HG03342 (cell line): ENCODE measurements around the gene HLA-DRB1.
"Not testable (repeated sequence)": the region's sequence is repeated elsewhere in the genome, so short reads cannot be mapped to it uniquely, and the experiment has no call there.

Source experiments
- ATAC-seq: cut with Tn5 transposase; IDR thresholded peaks from one replicate; pipeline ENCODE4 v1.9.1; 2021; ENCODE audit warnings: mild to moderate bottlenecking, moderate library complexity; ENCODE audit not compliant: unreplicated experiment

The HLA-DRB1 gene

GRCh38 chr6:32589596-32590449 is at the start of gene HLA-DRB1:
Gene HLA-DRB1, minus strand, starts transcription at chr6:32589848. Its CDS starts 106 bp downstream, at chr6:32589742.
- peak; percentile 91 for ATAC-seq

- no peak for ATAC-seq
These were observed 49.0 kb upstream of the HLA-DRB1 start for GRCh38 chr6:32638532-32639219.

DNA sequence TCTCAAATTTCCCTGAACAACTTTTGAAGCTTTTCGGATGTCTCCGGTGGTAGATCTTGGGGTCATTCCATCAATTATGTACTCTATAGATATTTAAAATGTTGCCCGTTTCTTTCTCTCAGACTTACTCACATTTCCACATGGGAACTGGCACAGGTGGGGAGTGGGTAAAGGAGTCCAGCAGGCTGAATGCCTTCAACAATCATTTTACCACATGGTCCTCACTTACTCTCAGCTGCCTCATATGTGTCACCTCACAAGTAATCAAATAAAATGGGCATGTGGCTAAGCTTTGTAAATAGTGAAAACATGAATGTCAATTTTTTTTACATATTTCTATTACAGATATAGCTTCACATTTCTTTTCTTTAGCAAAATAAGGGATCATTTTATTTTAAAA is 48.2 kb upstream of the HLA-DRB1 start:
- no peak for ATAC-seq

- ATAC-seq: peak; percentile 78
These were observed 47.7 kb upstream of the HLA-DRB1 start, which contains the start of gene HLA-DQA1 for GRCh38 chr6:32637219-32637880. Gene HLA-DQA1, plus strand, starts transcription at chr6:32637406. Its CDS starts 53 bp downstream, at chr6:32637459.

- ATAC-seq: no peak
These were observed 46.0 kb upstream of the HLA-DRB1 start for GRCh38 chr6:32635526-32636123.

GRCh38 chr6:32629793-32630192 is 40.1 kb upstream of the HLA-DRB1 start:
- not testable (repeated sequence) for ATAC-seq

- no peak for ATAC-seq
These were observed 38.2 kb upstream of the HLA-DRB1 start for GRCh38 chr6:32627831-32628230.

DNA sequence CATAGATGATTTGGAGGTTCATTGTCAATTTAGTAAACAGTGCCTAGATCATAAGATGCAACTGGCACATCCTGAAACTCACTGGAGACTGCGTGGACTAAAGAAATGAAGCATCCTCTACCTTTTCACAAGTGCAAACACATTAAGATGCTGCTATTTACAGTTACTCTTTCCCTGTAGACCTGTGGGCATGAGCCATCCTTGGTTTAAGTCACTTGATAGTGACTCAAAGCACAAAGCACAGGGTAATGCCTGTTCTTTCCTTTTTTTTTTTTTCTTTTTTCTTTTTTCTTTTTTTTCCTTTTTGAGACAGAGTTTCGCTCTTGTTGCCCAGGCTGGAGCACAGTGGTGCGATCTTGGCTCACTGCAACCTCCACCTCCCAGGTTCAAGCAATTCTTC is 37.6 kb upstream of the HLA-DRB1 start:
- no peak for ATAC-seq

GRCh38 chr6:32625137-32625536 is 35.5 kb upstream of the HLA-DRB1 start:
- ATAC-seq: no peak

DNA sequence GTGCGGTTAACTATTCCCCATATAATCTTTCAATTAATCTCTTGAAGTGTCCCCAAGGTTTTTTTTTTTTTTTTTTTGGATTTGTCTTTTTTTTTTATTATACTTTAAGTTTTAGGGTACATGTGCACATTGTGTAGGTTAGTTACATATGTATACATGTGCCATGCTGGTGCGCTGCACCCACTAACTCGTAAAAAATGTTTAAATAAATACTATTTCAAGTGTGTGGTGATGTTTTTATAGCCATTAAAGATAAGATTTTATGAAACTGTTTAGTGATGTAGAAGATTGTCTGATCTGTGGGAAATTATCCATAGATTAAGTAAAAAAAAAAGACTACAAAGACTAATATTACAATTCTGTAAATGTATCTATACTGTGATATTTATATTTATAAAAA is 34.9 kb upstream of the HLA-DRB1 start:
- no peak for ATAC-seq

DNA sequence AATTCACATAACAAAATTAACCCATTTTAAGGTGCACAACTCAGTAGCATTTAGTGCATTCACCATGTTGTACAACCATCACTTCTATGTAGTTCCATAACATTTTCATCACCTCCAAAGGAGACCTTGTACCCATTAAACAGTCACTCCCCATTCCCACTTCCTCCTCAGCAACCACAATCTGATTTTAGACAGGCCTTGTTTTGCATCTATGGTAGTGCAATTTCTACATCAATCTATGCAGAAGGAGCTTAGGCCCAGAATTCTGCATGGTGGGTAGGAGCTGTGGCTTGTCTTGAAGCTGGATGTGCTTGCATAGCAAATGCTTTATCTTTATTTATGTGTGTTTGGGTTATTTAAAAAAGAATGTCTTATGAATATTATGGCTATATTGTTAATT is 34.0 kb upstream of the HLA-DRB1 start:
- no peak for ATAC-seq

- peak; percentile 69 for ATAC-seq
These were observed 33.1 kb upstream of the HLA-DRB1 start for GRCh38 chr6:32622545-32623401.

DNA sequence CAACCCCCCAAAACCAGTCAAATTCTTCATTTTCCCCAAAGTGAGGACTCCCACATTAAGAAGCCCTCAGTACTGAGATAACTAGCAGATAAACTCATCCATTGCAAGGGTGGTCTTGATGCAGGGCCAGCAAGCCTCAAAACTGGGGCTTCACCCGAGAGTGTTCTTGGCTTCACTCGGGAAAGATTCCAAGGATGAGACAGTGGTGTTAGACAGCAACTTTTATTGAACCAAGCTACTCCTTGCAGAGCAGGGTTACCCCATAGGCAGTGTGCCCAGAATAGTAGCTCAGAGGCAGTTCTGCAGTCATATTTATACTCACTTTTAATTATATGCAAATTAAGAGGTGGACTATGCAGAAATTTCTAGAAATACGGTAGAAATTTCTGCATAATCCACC is 31.7 kb upstream of the HLA-DRB1 start:
- ATAC-seq: no peak

GRCh38 chr6:32617751-32618150 is 28.1 kb upstream of the HLA-DRB1 start:
- ATAC-seq: no peak

DNA sequence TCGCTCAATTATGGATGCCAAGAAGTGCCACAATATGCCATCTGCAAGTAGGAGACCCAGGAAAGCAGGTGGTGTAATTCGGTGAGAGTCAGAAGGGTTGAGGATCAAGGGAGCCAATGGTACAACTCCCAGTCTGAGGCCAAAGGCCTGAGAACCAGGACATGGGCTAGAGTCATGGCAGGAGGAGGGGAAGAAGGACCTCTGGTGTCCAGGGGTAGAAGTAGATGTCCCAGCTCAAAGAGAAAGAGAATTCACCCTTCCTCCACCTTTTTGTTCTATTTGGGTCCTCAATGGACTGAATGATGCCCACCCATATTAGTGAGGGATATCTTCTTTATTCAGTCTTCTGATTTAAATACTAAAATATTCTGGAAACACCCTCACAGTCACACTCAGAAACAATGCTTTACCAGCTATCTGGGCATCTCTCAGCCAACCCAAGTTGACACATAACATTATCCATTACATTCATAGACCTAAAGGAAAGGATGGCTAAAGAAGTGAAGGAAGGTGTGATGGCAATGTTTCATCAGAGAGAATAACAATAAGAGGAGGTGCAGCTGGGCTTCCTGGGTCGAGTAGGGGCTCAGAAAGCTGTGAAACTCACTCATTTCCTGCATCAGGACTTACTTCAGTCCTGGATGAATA is 26.4 kb upstream of the HLA-DRB1 start:
- ATAC-seq: no peak

DNA sequence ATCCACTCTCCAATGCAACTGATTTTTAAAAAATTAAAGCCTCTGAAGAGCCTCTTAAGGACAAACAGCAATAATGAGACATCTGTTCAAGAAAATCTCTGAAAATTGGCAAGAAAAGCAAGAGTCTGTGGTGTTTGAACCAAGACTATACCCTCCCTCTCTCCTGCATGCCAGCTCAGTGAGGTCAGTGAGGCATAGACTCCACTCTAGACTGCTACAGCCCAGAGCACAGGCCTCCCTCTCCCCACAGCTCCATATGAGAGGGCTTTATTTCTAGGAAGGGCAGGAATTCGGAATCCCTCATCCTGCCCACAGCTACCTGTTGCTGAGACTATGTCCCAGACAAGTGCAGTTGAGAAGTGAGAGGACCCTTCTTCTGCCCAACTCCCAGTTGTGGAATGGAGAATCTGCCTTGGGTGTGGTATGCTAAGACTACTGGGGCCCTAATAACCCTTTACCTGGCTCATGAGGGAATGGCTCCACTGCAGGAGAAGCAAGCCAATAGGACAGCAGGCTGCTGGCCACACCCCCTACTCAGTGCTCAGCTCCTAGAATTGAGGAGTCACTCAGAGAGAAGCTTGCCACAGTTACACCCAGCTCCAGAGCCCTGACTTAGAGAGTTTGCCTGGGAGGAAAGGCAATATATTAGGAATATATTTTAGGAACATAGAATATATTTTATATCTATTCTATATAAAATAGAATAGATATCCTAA is 24.9 kb upstream of the HLA-DRB1 start:
- ATAC-seq: no peak

GRCh38 chr6:32613475-32613874 is 23.8 kb upstream of the HLA-DRB1 start:
- ATAC-seq: no peak

DNA sequence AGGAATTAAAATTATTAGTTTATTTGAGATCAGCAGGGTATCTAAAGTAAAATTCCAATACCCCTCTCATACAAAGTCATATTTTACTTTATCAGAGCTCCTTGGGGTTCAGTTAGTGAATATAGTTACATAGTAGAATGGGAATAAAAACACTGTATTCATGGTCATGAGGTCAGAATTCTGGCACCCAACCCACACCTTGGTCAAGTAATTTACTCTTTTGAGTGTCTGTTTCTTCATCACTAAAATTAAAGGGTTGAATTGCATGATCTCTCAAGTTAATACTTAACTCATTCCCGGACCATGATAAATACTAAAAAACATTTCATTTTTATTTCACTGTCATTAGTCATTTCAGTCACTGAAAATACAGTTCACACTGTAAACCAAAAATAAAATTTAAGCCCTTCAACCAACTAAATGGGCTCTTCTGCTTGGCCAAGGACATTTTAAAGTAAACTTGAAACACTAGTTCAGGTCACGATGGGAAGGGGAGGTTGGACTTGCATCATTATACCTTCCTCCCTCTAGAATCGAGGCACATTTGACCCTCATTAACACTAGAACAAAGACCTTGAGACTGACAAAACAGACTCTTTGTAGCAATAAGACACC is 21.1 kb upstream of the HLA-DRB1 start:
- ATAC-seq: no peak
